Body of pancreas (tissue), 4 donors: ENCODE measurements around the gene DTNB. TPM values are rescaled to one million over a fixed set of nuclear protein-coding genes. Genes with fewer than 3 reads are reported as not detected.

ENCODE experiments used
- ATAC-seq: fragments of 150-250 bp; one replicate; pipeline ENCODE4 v1.9.1; 2016
- DNase-seq, 4 donors: peaks; one replicate each; pipeline ENCODE4 v3.0.0-alpha.2; 2019
- H3K27ac ChIP-seq, 4 donors: fragments of 200-600 bp; sonication (generic); 1 replicate in 3 of 4; 2 replicates in 1 of 4; pipeline versions ENCODE4 v1.5.1 to v1.6.1; 2016 to 2019; ENCODE audit warnings: mild to moderate bottlenecking in 1 of 4, mixed read lengths in 1 of 4, moderate library complexity in 1 of 4
- H3K27me3 ChIP-seq, 2 donors: fragments of 200-600 bp; sonication (generic); one replicate each; pipeline ENCODE4 v1.6.0; 2016; ENCODE audit warnings: mild to moderate bottlenecking in 1 of 2
- H3K36me3 ChIP-seq, 2 donors: fragments of 200-600 bp; sonication (generic); replicated peaks in 1 of 2; 2 replicates each; pipeline ENCODE4 v1.5.1; 2016; ENCODE audit warnings: low read depth in 2 of 2; ENCODE audit not compliant: insufficient read depth in 1 of 2
- H3K4me1 ChIP-seq: fragments of 200-600 bp; sonication (generic); one replicate; pipeline ENCODE4 v1.6.0; 2016
- H3K4me3 ChIP-seq, 2 donors: fragments of 200-600 bp; sonication (generic); 1 replicate in 1 of 2; 2 replicates in 1 of 2; pipeline ENCODE4 v1.5.1; 2016 to 2019
- H3K9me3 ChIP-seq, 3 donors: fragments of 200-600 bp; sonication (generic); 1 replicate in 2 of 3; 2 replicates in 1 of 3; pipeline ENCODE4 v1.5.1; 2016
- CTCF ChIP-seq, 7 experiments: fragments of 450-650 bp in 4 of 7; fragments of 200-600 bp in 3 of 7; sonication (generic) in 3 of 7; IDR thresholded peaks; one replicate each; pipeline ENCODE4 v1.5.1; 2016 to 2019; ENCODE audit warnings: antibody characterized with exemption in 7 of 7
- POLR2A ChIP-seq, 3 donors: fragments of 450-650 bp; IDR thresholded peaks; one replicate each; pipeline ENCODE4 v1.6.1; 2016; ENCODE audit warnings: antibody characterized with exemption in 3 of 3, mild to moderate bottlenecking in 2 of 3
- WGBS, 2 donors: methylation state at CpG; one replicate each; pipeline ENCODE4 v1.1.5; 2017; 5-methylcytosine and 5-hydroxymethylcytosine counted together
- intact Hi-C: fragments of 100-400 bp; cut with DNase I; formaldehyde crosslinking; loops from one replicate; pipeline ENCODE4 v1.15.1; 2023
- total RNA-seq, 2 donors: library from RNA; depleted of rRNA; stranded (reverse); fragments of >200 nt; gene quantifications; one replicate each; pipeline ENCODE4 v1.1.0, GENCODE V29; 2016

Gene DTNB
- total RNA-seq, 2 donors from 2014 or later, result 17.8 to 22.6 TPM

GRCh38 chr2:25499157-25499556 lies 174.2 kb downstream of the DTNB start:
- Histone ChIP-seq H3K9me3 (no peaks in the 10 kb centered on the region), H3K27me3 (no peaks in the 10 kb centered on the region), H3K36me3 (no peaks in the 10 kb centered on the region), H3K4me3 (no peak overlapping the region), H3K27ac (no peak overlapping the region), H3K4me1 (no peaks in the 10 kb centered on the region)
- ATAC-seq (no peak), DNase-seq (no peak)
- intact Hi-C loops, result no loop called here
- WGBS, 2 donors, result 90 to 96% methylated on average over 3 of the region's 3 CpGs
- no peak for TF ChIP-seq CTCF (IDR thresholded peaks at IDR 0.05)
- TF ChIP-seq POLR2A (IDR thresholded peaks at IDR 0.05), result no peak

- TF ChIP-seq CTCF (IDR thresholded peaks at IDR 0.05), result no peak
- no peak for TF ChIP-seq POLR2A (IDR thresholded peaks at IDR 0.05)
- intact Hi-C loops, result no loop called here
- Histone ChIP-seq H3K27ac (no peak overlapping the region), H3K27me3 (no peaks in the 10 kb centered on the region), H3K9me3 (no peaks in the 10 kb centered on the region), H3K4me3 (no peak overlapping the region), H3K4me1 (no peaks in the 10 kb centered on the region), H3K36me3 (no peaks in the 10 kb centered on the region)
- ATAC-seq (no peak), DNase-seq (no peak)
- WGBS, 2 donors, result 79 to 83% methylated on average over 2 of the region's 2 CpGs
These were observed 175.4 kb downstream of the DTNB start for GRCh38 chr2:25497918-25498407.

- H3K27ac ChIP-seq, result no peak overlapping the region
- H3K9me3 ChIP-seq, result no peaks in the 10 kb centered on the region
- 94 to 96% methylated on average over 5 of the region's 5 CpGs for WGBS, 2 donors
- intact Hi-C loops, result no loop called here
- no peaks in the 10 kb centered on the region for H3K27me3 ChIP-seq
- DNase-seq (no peak), ATAC-seq (no peak)
- no peak for TF ChIP-seq CTCF (IDR thresholded peaks at IDR 0.05)
- TF ChIP-seq POLR2A (IDR thresholded peaks at IDR 0.05), result no peak
- no peaks in the 10 kb centered on the region for H3K4me1 ChIP-seq
- H3K36me3 ChIP-seq, result no peaks in the 10 kb centered on the region
- no peak overlapping the region for H3K4me3 ChIP-seq
These were observed 176.0 kb downstream of the DTNB start for GRCh38 chr2:25497229-25497917.

- no peak overlapping the region for H3K27ac ChIP-seq
These were observed 178.8 kb downstream of the DTNB start for GRCh38 chr2:25494616-25495015.

More at GRCh38 chr2:25494616-25495015, 178.8 kb downstream of the DTNB start:
- intact Hi-C loops, result no loop called here
- no peak for TF ChIP-seq POLR2A (IDR thresholded peaks at IDR 0.05)
- TF ChIP-seq CTCF (IDR thresholded peaks at IDR 0.05), result no peak
- Histone ChIP-seq H3K36me3 (no peaks in the 10 kb centered on the region), H3K4me3 (no peak overlapping the region), H3K4me1 (no peaks in the 10 kb centered on the region), H3K9me3 (no peaks in the 10 kb centered on the region), H3K27me3 (no peaks in the 10 kb centered on the region)
- WGBS, 2 donors, result 94 to 97% methylated on average over 2 of the region's 2 CpGs
- no peak for DNase-seq
- no peak for ATAC-seq
